Smooth muscle cell (in vitro differentiated cells): ENCODE results near the gene GATD1. TPM values are rescaled to one million over a fixed set of nuclear protein-coding genes. Genes with fewer than 3 reads are reported as not detected.
A peak's percentile ranks its signal among the peaks of the same experiment; 100 is the strongest.

Source experiments
- DNase-seq: peaks from one replicate; lab custom pipeline; 2025; ENCODE audit not compliant: unreplicated experiment; lab: John Stamatoyannopoulos, UW
- H2AFZ ChIP-seq: fragments of 200-600 bp; sonication (generic); 2 replicates; pipeline ENCODE4 v1.6.0; 2016; ENCODE audit warnings: antibody characterized with exemption, low read depth, mild to moderate bottlenecking
- H3F3A ChIP-seq: fragments of 200-600 bp; sonication (generic); 2 replicates; pipeline ENCODE4 v1.6.0; 2017; ENCODE audit warnings: antibody characterized with exemption, low read depth
- H3K27ac ChIP-seq: fragments of 200-600 bp; sonication (generic); 2 replicates; pipeline ENCODE4 v1.5.1; 2016; ENCODE audit warnings: low read depth, mild to moderate bottlenecking
- H3K27me3 ChIP-seq: fragments of 200-600 bp; sonication (generic); 2 replicates; pipeline ENCODE4 v1.6.1; 2016; ENCODE audit warnings: low read depth, mild to moderate bottlenecking
- H3K36me3 ChIP-seq: fragments of 200-600 bp; sonication (generic); 2 replicates; pipeline ENCODE4 v1.5.1; 2016; ENCODE audit warnings: low read depth
- H3K4me1 ChIP-seq: fragments of 200-600 bp; sonication (generic); 2 replicates; pipeline ENCODE4 v1.5.1; 2016; ENCODE audit warnings: low read depth
- H3K4me2 ChIP-seq: fragments of 200-600 bp; sonication (generic); 2 replicates; pipeline ENCODE4 v1.6.0; 2016; ENCODE audit warnings: mild to moderate bottlenecking
- H3K4me3 ChIP-seq: fragments of 200-600 bp; sonication (generic); 2 replicates; pipeline ENCODE4 v1.5.1; 2016; ENCODE audit warnings: mild to moderate bottlenecking
- H3K79me2 ChIP-seq: fragments of 200-600 bp; sonication (generic); 2 replicates; pipeline ENCODE4 v1.6.0; 2016; ENCODE audit warnings: low read depth, mild to moderate bottlenecking
- H3K9ac ChIP-seq: fragments of 200-600 bp; sonication (generic); 2 replicates; pipeline ENCODE4 v1.6.0; 2016; ENCODE audit warnings: low read depth
- H3K9me3 ChIP-seq: fragments of 200-600 bp; sonication (generic); replicated peaks from 2 replicates; pipeline ENCODE4 v1.5.1; 2016; ENCODE audit warnings: low read depth
- H4K20me1 ChIP-seq: fragments of 200-600 bp; sonication (generic); 2 replicates; pipeline ENCODE4 v1.6.0; 2016; ENCODE audit warnings: low read depth
- CTCF ChIP-seq: fragments of 200-600 bp; sonication (generic); IDR thresholded peaks from 2 replicates; pipeline ENCODE4 v1.5.1; 2017; ENCODE audit warnings: borderline replicate concordance, mild to moderate bottlenecking, antibody characterized with exemption; ENCODE audit not compliant: insufficient read depth, poor library complexity, severe bottlenecking
- WGBS: methylation state at CpG from one replicate; pipeline ENCODE4 v1.1.7; 2016; ENCODE audit warnings: low lambda C conversion rate; 5-methylcytosine and 5-hydroxymethylcytosine counted together
- polyA plus RNA-seq: library from polyadenylated mRNA; unstranded; fragments of >200 nt; fragmentation: Nextera tagmentation; extraction: Ambion mirVana; gene quantifications from 2 replicates; pipeline ENCODE4 v1.2.1, GENCODE V29; 2016
- total RNA-seq: library from RNA; depleted of rRNA; stranded (reverse); fragments of >200 nt; gene quantifications from 2 replicates; pipeline ENCODE4 v1.2.3, GENCODE V29; 2014

GATD1 gene
- total and polyA plus RNA-seq, 2 experiments from 2014 or later: 11.7 to 12.9 TPM

GRCh38 chr11:774873-775592, 2.3 kb downstream of the GATD1 start:
- no peak for DNase-seq
- H3K27ac ChIP-seq: no peak overlapping the region
- H3K79me2 ChIP-seq: peaks cover 52% of the 10 kb centered on the region
- H3K4me1 ChIP-seq: peaks cover 17% of the 10 kb centered on the region
- H3F3A ChIP-seq: no peaks in the 10 kb centered on the region
- TF ChIP-seq CTCF: no peak
- H3K4me2 ChIP-seq: peak overlapping the region; percentile 100
- H3K9ac ChIP-seq: no peak overlapping the region
- no peak overlapping the region for H2AFZ ChIP-seq
- no peaks in the 10 kb centered on the region for H3K9me3 ChIP-seq
- H3K27me3 ChIP-seq: no peaks in the 10 kb centered on the region
- no peaks in the 10 kb centered on the region for H3K36me3 ChIP-seq
- WGBS: 82% methylated on average over 20 of the region's 20 CpGs
- peaks cover 76% of the 10 kb centered on the region for H4K20me1 ChIP-seq
- no peak overlapping the region for H3K4me3 ChIP-seq

- H3K4me3 ChIP-seq: no peak overlapping the region
- H3K27ac ChIP-seq: no peak overlapping the region
- no peak overlapping the region for H3K9ac ChIP-seq
- peaks cover 17% of the 10 kb centered on the region for H3K4me1 ChIP-seq
- H3K9me3 ChIP-seq: no peaks in the 10 kb centered on the region
- no peaks in the 10 kb centered on the region for H3F3A ChIP-seq
- peaks cover 52% of the 10 kb centered on the region for H3K79me2 ChIP-seq
- no peaks in the 10 kb centered on the region for H3K27me3 ChIP-seq
- no peak overlapping the region for H2AFZ ChIP-seq
- H4K20me1 ChIP-seq: peaks cover 77% of the 10 kb centered on the region
- H3K36me3 ChIP-seq: no peaks in the 10 kb centered on the region
- DNase-seq: no peak
- H3K4me2 ChIP-seq: no peak overlapping the region
- no peak for TF ChIP-seq CTCF
- WGBS: 99% methylated on average over 9 of the region's 9 CpGs
These were observed 3.5 kb downstream of the GATD1 start for GRCh38 chr11:773830-774229.

GRCh38 chr11:773425-773824, 3.9 kb downstream of the GATD1 start:
- H3K4me1 ChIP-seq: peaks cover 16% of the 10 kb centered on the region
- no peaks in the 10 kb centered on the region for H3K27me3 ChIP-seq
- H3F3A ChIP-seq: no peaks in the 10 kb centered on the region
- H3K79me2 ChIP-seq: peaks cover 51% of the 10 kb centered on the region
- no peak overlapping the region for H3K9ac ChIP-seq
- H3K27ac ChIP-seq: no peak overlapping the region
- H3K4me2 ChIP-seq: no peak overlapping the region
- no peak overlapping the region for H3K4me3 ChIP-seq
- no peak for TF ChIP-seq CTCF
- DNase-seq: no peak
- H3K36me3 ChIP-seq: no peaks in the 10 kb centered on the region
- 97% methylated on average over 5 of the region's 5 CpGs for WGBS
- H2AFZ ChIP-seq: no peak overlapping the region
- no peaks in the 10 kb centered on the region for H3K9me3 ChIP-seq
- peaks cover 81% of the 10 kb centered on the region for H4K20me1 ChIP-seq
